ENCODE measurements around the gene SLC35E4.

DNA sequence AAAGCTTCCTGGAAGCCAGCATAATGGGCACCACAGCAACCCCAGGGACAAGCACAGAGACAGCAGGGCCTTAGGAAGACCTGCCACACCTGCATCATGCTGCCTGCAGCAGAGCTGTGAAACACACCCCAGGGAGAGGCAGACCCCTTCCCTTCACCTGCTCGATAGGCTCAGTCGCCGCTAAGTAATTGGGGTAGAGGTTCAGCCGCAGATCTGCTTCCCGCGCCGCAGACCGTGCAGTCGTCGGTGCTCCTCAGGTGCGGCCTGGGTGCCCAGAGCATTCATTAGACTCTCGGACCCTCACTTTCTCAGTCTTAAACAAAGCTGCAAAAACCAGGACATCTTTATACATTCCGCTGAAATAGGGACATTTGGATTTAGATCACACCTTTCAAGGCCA lies 29.2 kb downstream of the SLC35E4 start:
- TF ChIP-seq EZH2phosphoT487 (IDR thresholded peaks at IDR 0.05; ENCODE audit: unreplicated experiment): no peak
- TF ChIP-seq CTCF (conservative IDR thresholded peaks at IDR 0.05; ENCODE audit: low read depth in 2 of 2): no peak
- no peak for TF ChIP-seq EZH2 (IDR thresholded peaks at IDR 0.05; ENCODE audit: low read depth, unreplicated experiment)
- no peak for TF ChIP-seq POLR2AphosphoS5 (IDR thresholded peaks at IDR 0.05; ENCODE audit: low read depth)
- TF ChIP-seq, protein P1, sequence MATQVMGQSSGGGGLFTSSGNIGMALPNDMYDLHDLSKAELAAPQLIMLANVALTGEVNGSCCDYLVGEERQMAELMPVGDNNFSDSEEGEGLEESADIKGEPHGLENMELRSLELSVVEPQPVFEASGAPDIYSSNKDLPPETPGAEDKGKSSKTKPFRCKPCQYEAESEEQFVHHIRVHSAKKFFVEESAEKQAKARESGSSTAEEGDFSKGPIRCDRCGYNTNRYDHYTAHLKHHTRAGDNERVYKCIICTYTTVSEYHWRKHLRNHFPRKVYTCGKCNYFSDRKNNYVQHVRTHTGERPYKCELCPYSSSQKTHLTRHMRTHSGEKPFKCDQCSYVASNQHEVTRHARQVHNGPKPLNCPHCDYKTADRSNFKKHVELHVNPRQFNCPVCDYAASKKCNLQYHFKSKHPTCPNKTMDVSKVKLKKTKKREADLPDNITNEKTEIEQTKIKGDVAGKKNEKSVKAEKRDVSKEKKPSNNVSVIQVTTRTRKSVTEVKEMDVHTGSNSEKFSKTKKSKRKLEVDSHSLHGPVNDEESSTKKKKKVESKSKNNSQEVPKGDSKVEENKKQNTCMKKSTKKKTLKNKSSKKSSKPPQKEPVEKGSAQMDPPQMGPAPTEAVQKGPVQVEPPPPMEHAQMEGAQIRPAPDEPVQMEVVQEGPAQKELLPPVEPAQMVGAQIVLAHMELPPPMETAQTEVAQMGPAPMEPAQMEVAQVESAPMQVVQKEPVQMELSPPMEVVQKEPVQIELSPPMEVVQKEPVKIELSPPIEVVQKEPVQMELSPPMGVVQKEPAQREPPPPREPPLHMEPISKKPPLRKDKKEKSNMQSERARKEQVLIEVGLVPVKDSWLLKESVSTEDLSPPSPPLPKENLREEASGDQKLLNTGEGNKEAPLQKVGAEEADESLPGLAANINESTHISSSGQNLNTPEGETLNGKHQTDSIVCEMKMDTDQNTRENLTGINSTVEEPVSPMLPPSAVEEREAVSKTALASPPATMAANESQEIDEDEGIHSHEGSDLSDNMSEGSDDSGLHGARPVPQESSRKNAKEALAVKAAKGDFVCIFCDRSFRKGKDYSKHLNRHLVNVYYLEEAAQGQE (IDR thresholded peaks at IDR 0.05; ENCODE audit: unreplicated experiment): no peak
- no peak for TF ChIP-seq NANOG (IDR thresholded peaks at IDR 0.05; ENCODE audit: borderline replicate concordance)
- TF ChIP-seq JUNB (IDR thresholded peaks at IDR 0.05; ENCODE audit: unreplicated experiment): no peak
- TF ChIP-seq ETS1 (IDR thresholded peaks at IDR 0.05): no peak
- TF ChIP-seq STAT1 (IDR thresholded peaks at IDR 0.05; ENCODE audit: unreplicated experiment): no peak
